Activated CD4-positive, alpha-beta memory T cell treated with anti-CD3 and anti-CD28 coated beads for 36 hours (primary cell): Measurements from ENCODE around the gene DNAJB6. TPM values are rescaled to one million over a fixed set of nuclear protein-coding genes. Genes with fewer than 3 reads are reported as not detected.

Source experiments
- CTCF ChIA-PET: fragments of 350-600 bp; sonication (Branson Sonifier 250); formaldehyde crosslinking; loops from one replicate; lab custom pipeline; 2021; ENCODE audit warnings: antibody characterized with exemption, inconsistent platforms; lab: Charles Lee
- POLR2A ChIA-PET: fragments of 350-600 bp; sonication (Branson Sonifier 250); formaldehyde crosslinking; loops from one replicate; lab custom pipeline; 2021; ENCODE audit warnings: antibody characterized with exemption; lab: Charles Lee
- DNase-seq: peaks from one replicate; pipeline ENCODE4 v3.0.0-alpha.2; 2020
- H3K27ac Mint-ChIP-seq: one replicate; pipeline ENCODE4 v1.8.0; 2021; ENCODE audit warnings: mixed read lengths
- H3K27me3 Mint-ChIP-seq: one replicate; pipeline ENCODE4 v1.8.0; 2021; ENCODE audit warnings: mixed read lengths
- H3K36me3 Mint-ChIP-seq: one replicate; pipeline ENCODE4 v1.8.0; 2021; ENCODE audit warnings: mixed read lengths
- H3K4me1 Mint-ChIP-seq: one replicate; pipeline ENCODE4 v1.8.0; 2021; ENCODE audit warnings: low read depth, mixed read lengths
- H3K4me3 Mint-ChIP-seq: one replicate; pipeline ENCODE4 v1.8.0; 2021; ENCODE audit warnings: mild to moderate bottlenecking, mixed read lengths
- H3K9me3 Mint-ChIP-seq: one replicate; pipeline ENCODE4 v1.8.0; 2021; ENCODE audit warnings: mixed read lengths
- intact Hi-C: fragments of 100-400 bp; cut with micrococcal nuclease; formaldehyde crosslinking; loops from one replicate; pipeline ENCODE4 v1.15.1; 2023
- total RNA-seq, 2 experiments: library from RNA; stranded (reverse); gene quantifications; one replicate each; pipeline ENCODE4 v1.2.3, GENCODE V29; 2021

Gene DNAJB6
- total RNA-seq, 2 experiments from 2014 or later: 90.7 to 97.2 TPM

GRCh38 chr7:157419035-157419293 is 82.2 kb downstream of the DNAJB6 start:
- POLR2A ChIA-PET: no interaction called here
- Mint-ChIP-seq H3K27me3 (no peaks in the 10 kb centered on the region), H3K36me3 (peaks cover 22% of the 10 kb centered on the region), H3K27ac (no peak overlapping the region), H3K4me1 (peaks cover 4% of the 10 kb centered on the region), H3K4me3 (no peak overlapping the region), H3K9me3 (no peaks in the 10 kb centered on the region)
- intact Hi-C loops: no loop called here
- CTCF ChIA-PET: no interaction called here
- DNase-seq: no peak

- no peak for DNase-seq
- H3K27ac Mint-ChIP-seq: no peak overlapping the region
- no peaks in the 10 kb centered on the region for H3K9me3 Mint-ChIP-seq
- H3K4me1 Mint-ChIP-seq: no peaks in the 10 kb centered on the region
- H3K27me3 Mint-ChIP-seq: no peaks in the 10 kb centered on the region
- POLR2A ChIA-PET: no interaction called here
- H3K4me3 Mint-ChIP-seq: no peak overlapping the region
- CTCF ChIA-PET: no interaction called here
- peaks cover 4% of the 10 kb centered on the region for H3K36me3 Mint-ChIP-seq
- intact Hi-C loops: no loop called here
Observed at GRCh38 chr7:157422279-157422678, 85.5 kb downstream of the DNAJB6 start.

- ChIA-PET POLR2A (no interaction called here), CTCF (no interaction called here)
- intact Hi-C loops: no loop called here
- no peaks in the 10 kb centered on the region for H3K27me3 Mint-ChIP-seq
- no peaks in the 10 kb centered on the region for H3K36me3 Mint-ChIP-seq
- no peak overlapping the region for H3K4me3 Mint-ChIP-seq
- no peaks in the 10 kb centered on the region for H3K9me3 Mint-ChIP-seq
- DNase-seq: no peak
- H3K4me1 Mint-ChIP-seq: no peaks in the 10 kb centered on the region
- no peak overlapping the region for H3K27ac Mint-ChIP-seq
Observed at GRCh38 chr7:157423348-157423747, 86.5 kb downstream of the DNAJB6 start.

GRCh38 chr7:157423886-157424565 is 87.2 kb downstream of the DNAJB6 start:
- no peaks in the 10 kb centered on the region for H3K4me1 Mint-ChIP-seq
- intact Hi-C loops: no loop called here
- no peak overlapping the region for H3K27ac Mint-ChIP-seq
- ChIA-PET POLR2A (no interaction called here), CTCF (no interaction called here)
- H3K36me3 Mint-ChIP-seq: no peaks in the 10 kb centered on the region
- DNase-seq: no peak
- H3K4me3 Mint-ChIP-seq: no peak overlapping the region
- H3K27me3 Mint-ChIP-seq: no peaks in the 10 kb centered on the region
- H3K9me3 Mint-ChIP-seq: no peaks in the 10 kb centered on the region

GRCh38 chr7:157425137-157425731 is 88.4 kb downstream of the DNAJB6 start:
- POLR2A ChIA-PET: no interaction called here
- H3K27me3 Mint-ChIP-seq: no peaks in the 10 kb centered on the region

GRCh38 chr7:157425761-157426160 is 89.0 kb downstream of the DNAJB6 start:
- POLR2A ChIA-PET: no interaction called here
- Mint-ChIP-seq H3K4me1 (no peaks in the 10 kb centered on the region), H3K27me3 (no peaks in the 10 kb centered on the region), H3K36me3 (no peaks in the 10 kb centered on the region), H3K4me3 (no peak overlapping the region), H3K27ac (no peak overlapping the region), H3K9me3 (no peaks in the 10 kb centered on the region)
- no peak for DNase-seq
- CTCF ChIA-PET: no interaction called here
- intact Hi-C loops: no loop called here

More at GRCh38 chr7:157425137-157425731, 88.4 kb downstream of the DNAJB6 start:
- DNase-seq: no peak
- no peaks in the 10 kb centered on the region for H3K36me3 Mint-ChIP-seq
- intact Hi-C loops: no loop called here
- no peak overlapping the region for H3K27ac Mint-ChIP-seq
- H3K4me1 Mint-ChIP-seq: no peaks in the 10 kb centered on the region
- CTCF ChIA-PET: no interaction called here
- H3K9me3 Mint-ChIP-seq: no peaks in the 10 kb centered on the region
- H3K4me3 Mint-ChIP-seq: no peak overlapping the region

GRCh38 chr7:157426463-157427301 is 89.9 kb downstream of the DNAJB6 start:
- ChIA-PET CTCF (no interaction called here), POLR2A (no interaction called here)
- Mint-ChIP-seq H3K36me3 (no peaks in the 10 kb centered on the region), H3K9me3 (no peaks in the 10 kb centered on the region), H3K4me3 (no peak overlapping the region), H3K27me3 (no peaks in the 10 kb centered on the region), H3K27ac (no peak overlapping the region), H3K4me1 (no peaks in the 10 kb centered on the region)
- no peak for DNase-seq
- intact Hi-C loops: no loop called here

GRCh38 chr7:157427811-157428553 is 91.2 kb downstream of the DNAJB6 start:
- no peaks in the 10 kb centered on the region for H3K9me3 Mint-ChIP-seq
- no peaks in the 10 kb centered on the region for H3K36me3 Mint-ChIP-seq
- POLR2A ChIA-PET: no interaction called here
- DNase-seq: no peak
- intact Hi-C loops: no loop called here
- H3K27me3 Mint-ChIP-seq: no peaks in the 10 kb centered on the region
- H3K27ac Mint-ChIP-seq: no peak overlapping the region
- no peak overlapping the region for H3K4me3 Mint-ChIP-seq
- CTCF ChIA-PET: no interaction called here
- H3K4me1 Mint-ChIP-seq: peaks cover 8% of the 10 kb centered on the region

GRCh38 chr7:157428554-157428945 is 91.7 kb downstream of the DNAJB6 start:
- intact Hi-C loops: no loop called here
- no peaks in the 10 kb centered on the region for H3K36me3 Mint-ChIP-seq
- ChIA-PET POLR2A (no interaction called here), CTCF (no interaction called here)
- H3K4me1 Mint-ChIP-seq: peaks cover 13% of the 10 kb centered on the region
- H3K27ac Mint-ChIP-seq: no peak overlapping the region
- DNase-seq: peak; percentile 7
- no peaks in the 10 kb centered on the region for H3K9me3 Mint-ChIP-seq
- H3K27me3 Mint-ChIP-seq: no peaks in the 10 kb centered on the region
- H3K4me3 Mint-ChIP-seq: no peak overlapping the region

- no peak overlapping the region for H3K27ac Mint-ChIP-seq
- H3K9me3 Mint-ChIP-seq: no peaks in the 10 kb centered on the region
- H3K27me3 Mint-ChIP-seq: no peaks in the 10 kb centered on the region
- CTCF ChIA-PET: no interaction called here
- H3K4me3 Mint-ChIP-seq: no peak overlapping the region
- DNase-seq: peak; percentile 0
- H3K4me1 Mint-ChIP-seq: peaks cover 14% of the 10 kb centered on the region
- POLR2A ChIA-PET: no interaction called here
- H3K36me3 Mint-ChIP-seq: no peaks in the 10 kb centered on the region
- intact Hi-C loops: no loop called here
Observed at GRCh38 chr7:157429001-157429679, 92.3 kb downstream of the DNAJB6 start.

- H3K4me3 Mint-ChIP-seq: no peak overlapping the region
- H3K36me3 Mint-ChIP-seq: no peaks in the 10 kb centered on the region
- peaks cover 14% of the 10 kb centered on the region for H3K4me1 Mint-ChIP-seq
- intact Hi-C loops: loop anchor here (10.0 kb wide), 1 partner anchor 185 kb away; no protein-coding TSS in a partner anchor
- ChIA-PET POLR2A (no interaction called here), CTCF (no interaction called here)
- no peaks in the 10 kb centered on the region for H3K27me3 Mint-ChIP-seq
- peak; percentile 7 for DNase-seq
- H3K9me3 Mint-ChIP-seq: no peaks in the 10 kb centered on the region
- no peak overlapping the region for H3K27ac Mint-ChIP-seq
Observed at GRCh38 chr7:157429680-157430224, 92.9 kb downstream of the DNAJB6 start.
